DND-41 (cell line): ENCODE data around the gene PDAP1.

Experiments
- CTCF ChIP-seq: IDR thresholded peaks from 2 replicates; pipeline ENCODE4 v1.5.1; 2012; ENCODE audit warnings: borderline replicate concordance, low read length, moderate library complexity, mild to moderate bottlenecking; ENCODE audit not compliant: poor library complexity, severe bottlenecking; ENCODE audit errors: extremely low read depth
- EZH2 ChIP-seq: IDR thresholded peaks from 3 replicates; pipeline ENCODE4 v1.6.1; 2012; ENCODE audit warnings: borderline replicate concordance, low read depth, mild to moderate bottlenecking, moderate library complexity, low read length, inconsistent platforms; ENCODE audit not compliant: severe bottlenecking

- no peak for TF ChIP-seq CTCF
- TF ChIP-seq EZH2 = no peak
Measured at GRCh38 chr7:99420986-99421385, 12.6 kb upstream of the PDAP1 start.
